ENCODE results near the gene DNAJC12. TPM values are rescaled to one million over a fixed set of nuclear protein-coding genes. Genes with fewer than 3 reads are reported as not detected.
A peak's percentile ranks its signal among the peaks of the same experiment; 100 is the strongest.

DNAJC12 gene
- total and polyA plus RNA-seq, 5 donors from 2014 or later: 0.43 to 0.61 TPM; not detected in 3

- Mint-ChIP-seq H3K9me3 (no peaks in the 10 kb centered on the region), H3K4me1 (no peaks in the 10 kb centered on the region), H3K27ac (no peak overlapping the region), H3K36me3 (no peaks in the 10 kb centered on the region), H3K4me3 (no peak overlapping the region), H3K27me3 (peaks cover 8% of the 10 kb centered on the region)
- H3K9me3 ChIP-seq (ENCODE audit: control insufficient read depth in 2 of 2, low read length in 2 of 2): no peaks in the 10 kb centered on the region
- H3K4me3 ChIP-seq (ENCODE audit: low read depth, low read length): no peak overlapping the region
- DNase-seq (no peak), ATAC-seq (ENCODE audit: low read depth in 2 of 2) (no peak)
- H3K36me3 ChIP-seq (ENCODE audit: control insufficient read depth, insufficient read depth, low read length): no peaks in the 10 kb centered on the region
- H3K27ac ChIP-seq (ENCODE audit: insufficient read depth, low read length, poor library complexity, severe bottlenecking): no peak overlapping the region
- no peaks in the 10 kb centered on the region for H3K4me1 ChIP-seq (ENCODE audit: control insufficient read depth, insufficient read depth, low read length, poor library complexity, severe bottlenecking)
- no peaks in the 10 kb centered on the region for H3K27me3 ChIP-seq (ENCODE audit: control insufficient read depth, insufficient read depth, low read length)
Observed at GRCh38 chr10:67875340-67876238, 37.6 kb upstream of the DNAJC12 start.

- Histone ChIP-seq H3K36me3 (ENCODE audit: control insufficient read depth, insufficient read depth, low read length) (no peaks in the 10 kb centered on the region), H3K27ac (ENCODE audit: insufficient read depth, low read length, poor library complexity, severe bottlenecking) (no peak overlapping the region), H3K27me3 (ENCODE audit: control insufficient read depth, insufficient read depth, low read length) (no peaks in the 10 kb centered on the region), H3K9me3 (ENCODE audit: control insufficient read depth in 2 of 2, low read length in 2 of 2) (no peaks in the 10 kb centered on the region), H3K4me1 (ENCODE audit: control insufficient read depth, insufficient read depth, low read length, poor library complexity, severe bottlenecking) (no peaks in the 10 kb centered on the region), H3K4me3 (ENCODE audit: low read depth, low read length) (no peak overlapping the region)
- DNase-seq (no peak), ATAC-seq (ENCODE audit: low read depth in 2 of 2) (no peak)
- no peaks in the 10 kb centered on the region for H3K9me3 Mint-ChIP-seq
- H3K36me3 Mint-ChIP-seq: no peaks in the 10 kb centered on the region
- no peaks in the 10 kb centered on the region for H3K4me1 Mint-ChIP-seq
- no peak overlapping the region for H3K27ac Mint-ChIP-seq
- no peak overlapping the region for H3K4me3 Mint-ChIP-seq
- H3K27me3 Mint-ChIP-seq: peaks cover 4% of the 10 kb centered on the region
Observed at GRCh38 chr10:67869996-67870395, 32.0 kb upstream of the DNAJC12 start.

- ATAC-seq (ENCODE audit: low read depth in 2 of 2): no peak
Observed at GRCh38 chr10:67868132-67868531, 30.1 kb upstream of the DNAJC12 start.

GRCh38 chr10:67864607-67865371 is 26.8 kb upstream of the DNAJC12 start:
- DNase-seq: no peak

More at GRCh38 chr10:67868132-67868531, 30.1 kb upstream of the DNAJC12 start:
- Histone ChIP-seq H3K4me3 (ENCODE audit: low read depth, low read length) (no peak overlapping the region), H3K27ac (ENCODE audit: insufficient read depth, low read length, poor library complexity, severe bottlenecking) (no peak overlapping the region), H3K36me3 (ENCODE audit: control insufficient read depth, insufficient read depth, low read length) (no peaks in the 10 kb centered on the region), H3K9me3 (ENCODE audit: control insufficient read depth in 2 of 2, low read length in 2 of 2) (no peaks in the 10 kb centered on the region), H3K27me3 (ENCODE audit: control insufficient read depth, insufficient read depth, low read length) (no peaks in the 10 kb centered on the region), H3K4me1 (ENCODE audit: control insufficient read depth, insufficient read depth, low read length, poor library complexity, severe bottlenecking) (no peaks in the 10 kb centered on the region)
- DNase-seq: no peak
- no peaks in the 10 kb centered on the region for H3K9me3 Mint-ChIP-seq
- H3K4me1 Mint-ChIP-seq: no peaks in the 10 kb centered on the region
- no peaks in the 10 kb centered on the region for H3K36me3 Mint-ChIP-seq
- peaks cover 6% of the 10 kb centered on the region for H3K27me3 Mint-ChIP-seq
- H3K4me3 Mint-ChIP-seq: no peak overlapping the region
- H3K27ac Mint-ChIP-seq: no peak overlapping the region

GRCh38 chr10:67863094-67863493 is 25.1 kb upstream of the DNAJC12 start:
- H3K4me1 ChIP-seq (ENCODE audit: control insufficient read depth, insufficient read depth, low read length, poor library complexity, severe bottlenecking): no peaks in the 10 kb centered on the region
- H3K27me3 Mint-ChIP-seq: peaks cover 6% of the 10 kb centered on the region
- no peak overlapping the region for H3K27ac ChIP-seq (ENCODE audit: insufficient read depth, low read length, poor library complexity, severe bottlenecking)
- H3K27me3 ChIP-seq (ENCODE audit: control insufficient read depth, insufficient read depth, low read length): no peaks in the 10 kb centered on the region
- no peak overlapping the region for H3K4me3 Mint-ChIP-seq
- no peaks in the 10 kb centered on the region for H3K9me3 ChIP-seq (ENCODE audit: control insufficient read depth in 2 of 2, low read length in 2 of 2)
- H3K9me3 Mint-ChIP-seq: no peaks in the 10 kb centered on the region
- DNase-seq: no peak
- H3K36me3 Mint-ChIP-seq: no peaks in the 10 kb centered on the region
- no peaks in the 10 kb centered on the region for H3K36me3 ChIP-seq (ENCODE audit: control insufficient read depth, insufficient read depth, low read length)
- no peak overlapping the region for H3K4me3 ChIP-seq (ENCODE audit: low read depth, low read length)
- peaks cover 0 to 7% (median 0%) of the 10 kb centered on the region in 4 donors for H3K4me1 Mint-ChIP-seq
- peak overlapping the region in 1 of 3 donors; percentile 16 for H3K27ac Mint-ChIP-seq
- no peak for ATAC-seq (ENCODE audit: low read depth in 2 of 2)

More at GRCh38 chr10:67864607-67865371, 26.8 kb upstream of the DNAJC12 start:
- no peak overlapping the region for H3K27ac ChIP-seq (ENCODE audit: insufficient read depth, low read length, poor library complexity, severe bottlenecking)
- H3K9me3 Mint-ChIP-seq: no peaks in the 10 kb centered on the region
- ATAC-seq (ENCODE audit: low read depth in 2 of 2): no peak
- no peaks in the 10 kb centered on the region for H3K36me3 Mint-ChIP-seq
- H3K27me3 ChIP-seq (ENCODE audit: control insufficient read depth, insufficient read depth, low read length): no peaks in the 10 kb centered on the region
- H3K27ac Mint-ChIP-seq: no peak overlapping the region
- no peaks in the 10 kb centered on the region for H3K36me3 ChIP-seq (ENCODE audit: control insufficient read depth, insufficient read depth, low read length)
- H3K4me3 Mint-ChIP-seq: no peak overlapping the region
- H3K4me1 Mint-ChIP-seq: no peaks in the 10 kb centered on the region
- no peaks in the 10 kb centered on the region for H3K4me1 ChIP-seq (ENCODE audit: control insufficient read depth, insufficient read depth, low read length, poor library complexity, severe bottlenecking)
- no peak overlapping the region for H3K4me3 ChIP-seq (ENCODE audit: low read depth, low read length)
- peaks cover 6% of the 10 kb centered on the region for H3K27me3 Mint-ChIP-seq
- no peaks in the 10 kb centered on the region for H3K9me3 ChIP-seq (ENCODE audit: control insufficient read depth in 2 of 2, low read length in 2 of 2)

GRCh38 chr10:67861750-67862432 is 23.9 kb upstream of the DNAJC12 start:
- DNase-seq (no peak), ATAC-seq (ENCODE audit: low read depth in 2 of 2) (no peak)
- no peaks in the 10 kb centered on the region for H3K36me3 Mint-ChIP-seq
- no peak overlapping the region for H3K27ac ChIP-seq (ENCODE audit: insufficient read depth, low read length, poor library complexity, severe bottlenecking)
- no peaks in the 10 kb centered on the region for H3K4me1 ChIP-seq (ENCODE audit: control insufficient read depth, insufficient read depth, low read length, poor library complexity, severe bottlenecking)
- peaks cover 6% of the 10 kb centered on the region for H3K27me3 Mint-ChIP-seq
- H3K27ac Mint-ChIP-seq: no peak overlapping the region
- no peaks in the 10 kb centered on the region for H3K9me3 Mint-ChIP-seq
- H3K4me3 Mint-ChIP-seq: no peak overlapping the region
- H3K4me3 ChIP-seq (ENCODE audit: low read depth, low read length): no peak overlapping the region
- H3K4me1 Mint-ChIP-seq: peaks cover 0 to 7% (median 0%) of the 10 kb centered on the region in 4 donors
- H3K27me3 ChIP-seq (ENCODE audit: control insufficient read depth, insufficient read depth, low read length): no peaks in the 10 kb centered on the region
- H3K36me3 ChIP-seq (ENCODE audit: control insufficient read depth, insufficient read depth, low read length): no peaks in the 10 kb centered on the region
- no peaks in the 10 kb centered on the region for H3K9me3 ChIP-seq (ENCODE audit: control insufficient read depth in 2 of 2, low read length in 2 of 2)

- Mint-ChIP-seq H3K27ac (no peak overlapping the region), H3K27me3 (peaks cover 6% of the 10 kb centered on the region), H3K4me3 (no peak overlapping the region), H3K36me3 (no peaks in the 10 kb centered on the region), H3K9me3 (no peaks in the 10 kb centered on the region), H3K4me1 (peaks cover 0 to 12% (median 2%) of the 10 kb centered on the region in 4 donors)
- Histone ChIP-seq H3K9me3 (ENCODE audit: control insufficient read depth in 2 of 2, low read length in 2 of 2) (no peaks in the 10 kb centered on the region), H3K4me3 (ENCODE audit: low read depth, low read length) (no peak overlapping the region), H3K36me3 (ENCODE audit: control insufficient read depth, insufficient read depth, low read length) (no peaks in the 10 kb centered on the region), H3K27ac (ENCODE audit: insufficient read depth, low read length, poor library complexity, severe bottlenecking) (no peak overlapping the region), H3K27me3 (ENCODE audit: control insufficient read depth, insufficient read depth, low read length) (no peaks in the 10 kb centered on the region), H3K4me1 (ENCODE audit: control insufficient read depth, insufficient read depth, low read length, poor library complexity, severe bottlenecking) (no peaks in the 10 kb centered on the region)
- ATAC-seq (ENCODE audit: low read depth in 2 of 2) (no peak), DNase-seq (no peak)
Observed at GRCh38 chr10:67858971-67859370, 21.0 kb upstream of the DNAJC12 start.
